ENCODE measurements around the gene PRR23E.

The PRR23E gene

GRCh38 chr3:127216415-127217261 is 23.7 kb downstream of the PRR23E start:
- DNase-seq (ENCODE audit: low spot score): peak; percentile 76
- TF ChIP-seq, protein P1, sequence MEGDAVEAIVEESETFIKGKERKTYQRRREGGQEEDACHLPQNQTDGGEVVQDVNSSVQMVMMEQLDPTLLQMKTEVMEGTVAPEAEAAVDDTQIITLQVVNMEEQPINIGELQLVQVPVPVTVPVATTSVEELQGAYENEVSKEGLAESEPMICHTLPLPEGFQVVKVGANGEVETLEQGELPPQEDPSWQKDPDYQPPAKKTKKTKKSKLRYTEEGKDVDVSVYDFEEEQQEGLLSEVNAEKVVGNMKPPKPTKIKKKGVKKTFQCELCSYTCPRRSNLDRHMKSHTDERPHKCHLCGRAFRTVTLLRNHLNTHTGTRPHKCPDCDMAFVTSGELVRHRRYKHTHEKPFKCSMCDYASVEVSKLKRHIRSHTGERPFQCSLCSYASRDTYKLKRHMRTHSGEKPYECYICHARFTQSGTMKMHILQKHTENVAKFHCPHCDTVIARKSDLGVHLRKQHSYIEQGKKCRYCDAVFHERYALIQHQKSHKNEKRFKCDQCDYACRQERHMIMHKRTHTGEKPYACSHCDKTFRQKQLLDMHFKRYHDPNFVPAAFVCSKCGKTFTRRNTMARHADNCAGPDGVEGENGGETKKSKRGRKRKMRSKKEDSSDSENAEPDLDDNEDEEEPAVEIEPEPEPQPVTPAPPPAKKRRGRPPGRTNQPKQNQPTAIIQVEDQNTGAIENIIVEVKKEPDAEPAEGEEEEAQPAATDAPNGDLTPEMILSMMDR (IDR thresholded peaks at IDR 0.05; ENCODE audit: extremely low read depth, missing control alignments): no peak

- TF ChIP-seq, protein P1 (IDR thresholded peaks at IDR 0.05; ENCODE audit: extremely low read depth, missing control alignments): no peak
- no peak for DNase-seq (ENCODE audit: low spot score)
These were observed 24.9 kb downstream of the PRR23E start for GRCh38 chr3:127217596-127218453.

- DNase-seq (ENCODE audit: low spot score): no peak
- TF ChIP-seq, protein P1 (IDR thresholded peaks at IDR 0.05; ENCODE audit: extremely low read depth, missing control alignments): no peak
These were observed 25.6 kb downstream of the PRR23E start for GRCh38 chr3:127218454-127218922.

- TF ChIP-seq, protein P1 (IDR thresholded peaks at IDR 0.05; ENCODE audit: extremely low read depth, missing control alignments): no peak
- peak; percentile 57 for DNase-seq (ENCODE audit: low spot score)
These were observed 27.6 kb downstream of the PRR23E start for GRCh38 chr3:127220497-127220896.

GRCh38 chr3:127221037-127221436 is 28.1 kb downstream of the PRR23E start:
- TF ChIP-seq, protein P1 (IDR thresholded peaks at IDR 0.05; ENCODE audit: extremely low read depth, missing control alignments): no peak
- DNase-seq (ENCODE audit: low spot score): no peak

DNA sequence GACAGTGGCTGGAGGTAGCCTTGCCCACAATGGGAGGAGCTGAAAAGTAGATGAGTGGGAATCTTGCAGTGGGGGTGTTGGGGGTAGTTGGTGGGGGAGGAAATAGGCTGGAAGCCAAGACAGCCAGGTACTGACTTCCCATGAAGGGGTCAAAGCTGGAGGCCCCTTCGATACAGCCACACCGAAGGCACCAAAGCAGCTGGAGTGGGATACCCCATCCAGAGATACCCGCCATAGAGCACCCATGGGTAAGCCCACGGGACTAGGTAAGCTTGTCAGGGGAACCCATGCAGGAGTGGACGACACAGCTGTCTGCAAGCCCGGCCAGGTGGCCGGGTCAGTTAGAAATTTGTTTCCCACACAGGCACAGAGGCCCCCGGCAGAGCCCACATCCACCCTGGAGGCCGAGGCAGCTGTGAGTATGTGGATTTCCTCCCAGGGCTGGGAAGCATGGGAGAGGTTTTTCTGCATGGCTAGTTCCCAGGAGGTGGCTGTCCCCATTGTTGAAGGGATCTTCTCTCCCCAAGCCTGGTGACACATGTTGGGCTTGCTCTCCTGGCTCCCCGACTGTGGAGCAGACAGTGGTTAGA is 28.6 kb downstream of the PRR23E start:
- TF ChIP-seq, protein P1 (IDR thresholded peaks at IDR 0.05; ENCODE audit: extremely low read depth, missing control alignments): no peak
- DNase-seq (ENCODE audit: low spot score): no peak
